RWPE2 (cell line): ENCODE measurements around the gene CAMK1G.

ENCODE experiments used
- ATAC-seq: fragments of 200-7000 bp; cut with Tn5 transposase; 3 replicates; pipeline ENCODE4 v1.9.1; 2021; ENCODE audit warnings: low read depth
- DNase-seq: peaks from one replicate; pipeline ENCODE4 v3.0.0-alpha.2; 2020; ENCODE audit warnings: low spot score
- H3K27ac ChIP-seq: fragments of 450-650 bp; 2 replicates; pipeline ENCODE4 v1.5.1; 2017; ENCODE audit warnings: mild to moderate bottlenecking; ENCODE audit not compliant: poor library complexity, severe bottlenecking
- H3K27me3 ChIP-seq: fragments of 250-450 bp; sonication (Bioruptor Pico); 2 replicates; pipeline ENCODE4 v1.5.1; 2021; ENCODE audit warnings: mild to moderate bottlenecking, moderate library complexity; ENCODE audit not compliant: insufficient read depth, poor library complexity, severe bottlenecking
- H3K36me3 ChIP-seq: fragments of 250-450 bp; sonication (Bioruptor Pico); 2 replicates; pipeline ENCODE4 v1.5.1; 2020; ENCODE audit warnings: low read depth, mild to moderate bottlenecking, moderate library complexity
- H3K4me1 ChIP-seq: fragments of 250-450 bp; sonication (Bioruptor Pico); 2 replicates; pipeline ENCODE4 v1.5.1; 2021; ENCODE audit warnings: mild to moderate bottlenecking, moderate library complexity; ENCODE audit not compliant: insufficient read depth, poor library complexity, severe bottlenecking
- H3K4me3 ChIP-seq: fragments of 250-450 bp; sonication (Bioruptor Pico); 2 replicates; pipeline ENCODE4 v1.5.1; 2021; ENCODE audit warnings: mild to moderate bottlenecking, moderate library complexity; ENCODE audit not compliant: severe bottlenecking
- H3K9me3 ChIP-seq: fragments of 250-450 bp; sonication (Bioruptor Pico); 2 replicates; pipeline ENCODE4 v1.5.1; 2021; ENCODE audit warnings: mild to moderate bottlenecking, moderate library complexity; ENCODE audit not compliant: severe bottlenecking
- CTCF ChIP-seq: fragments of 450-650 bp; IDR thresholded peaks from one replicate; pipeline ENCODE4 v1.5.1; 2017; ENCODE audit warnings: mild to moderate bottlenecking, moderate library complexity; ENCODE audit not compliant: poor library complexity, severe bottlenecking

CAMK1G gene

GRCh38 chr1:209600541-209600940, 17.0 kb downstream of the CAMK1G start:
- Histone ChIP-seq H3K9me3 (no peaks in the 10 kb centered on the region), H3K27me3 (no peaks in the 10 kb centered on the region), H3K36me3 (no peaks in the 10 kb centered on the region), H3K4me3 (no peak overlapping the region), H3K4me1 (no peaks in the 10 kb centered on the region), H3K27ac (no peak overlapping the region)
- DNase-seq: no peak
- TF ChIP-seq CTCF: no peak
- no peak for ATAC-seq

GRCh38 chr1:209601809-209602657, 18.5 kb downstream of the CAMK1G start:
- H3K27ac ChIP-seq: no peak overlapping the region
- ATAC-seq: peak; percentile 77
- TF ChIP-seq CTCF: peak; percentile 74
- no peaks in the 10 kb centered on the region for H3K27me3 ChIP-seq
- H3K36me3 ChIP-seq: no peaks in the 10 kb centered on the region
- no peak for DNase-seq
- H3K4me1 ChIP-seq: no peaks in the 10 kb centered on the region
- no peak overlapping the region for H3K4me3 ChIP-seq
- H3K9me3 ChIP-seq: no peaks in the 10 kb centered on the region

- Histone ChIP-seq H3K4me3 (no peak overlapping the region), H3K9me3 (no peaks in the 10 kb centered on the region), H3K27ac (no peak overlapping the region), H3K36me3 (no peaks in the 10 kb centered on the region), H3K27me3 (no peaks in the 10 kb centered on the region), H3K4me1 (no peaks in the 10 kb centered on the region)
- DNase-seq (no peak), ATAC-seq (no peak)
- TF ChIP-seq CTCF: no peak
Observed at GRCh38 chr1:209603877-209604276, 20.4 kb downstream of the CAMK1G start.

- Histone ChIP-seq H3K4me3 (no peak overlapping the region), H3K4me1 (no peaks in the 10 kb centered on the region), H3K27ac (no peak overlapping the region), H3K9me3 (no peaks in the 10 kb centered on the region), H3K36me3 (no peaks in the 10 kb centered on the region), H3K27me3 (no peaks in the 10 kb centered on the region)
- ATAC-seq (peak; percentile 45; the same call in 2 of the 3 replicates), DNase-seq (no peak)
- TF ChIP-seq CTCF: no peak
Observed at GRCh38 chr1:209607102-209607794, 23.7 kb downstream of the CAMK1G start.
